Neural progenitor cell (in vitro differentiated cells): ENCODE measurements around the gene DHX9. TPM values are rescaled to one million over a fixed set of nuclear protein-coding genes. Genes with fewer than 3 reads are reported as not detected.

Experiments used
- DNase-seq: peaks from one replicate; pipeline ENCODE4 v3.0.0-alpha.2; 2016; ENCODE audit warnings: low spot score
- H2AFZ ChIP-seq: fragments of 200-600 bp; sonication (generic); replicated peaks from 2 replicates; pipeline ENCODE4 v1.6.1; 2016; ENCODE audit warnings: antibody characterized with exemption
- H3F3A ChIP-seq: fragments of 200-600 bp; sonication (generic); 2 replicates; pipeline ENCODE4 v1.6.1; 2016; ENCODE audit warnings: antibody characterized with exemption, low read depth
- H3K27ac ChIP-seq: fragments of 200-600 bp; sonication (generic); 2 replicates; pipeline ENCODE4 v1.5.1; 2016; ENCODE audit warnings: mild to moderate bottlenecking
- H3K27me3 ChIP-seq: fragments of 200-600 bp; sonication (generic); 2 replicates; pipeline ENCODE4 v1.6.1; 2016; ENCODE audit warnings: mild to moderate bottlenecking, moderate library complexity
- H3K36me3 ChIP-seq: fragments of 200-600 bp; sonication (generic); 2 replicates; pipeline ENCODE4 v1.5.1; 2016
- H3K4me1 ChIP-seq: fragments of 200-600 bp; sonication (generic); 2 replicates; pipeline ENCODE4 v1.6.1; 2016; ENCODE audit warnings: mixed run types
- H3K4me2 ChIP-seq: fragments of 200-600 bp; sonication (generic); 2 replicates; pipeline ENCODE4 v1.6.1; 2016
- H3K4me3 ChIP-seq: fragments of 200-600 bp; sonication (generic); 2 replicates; pipeline ENCODE4 v1.5.1; 2016
- H3K79me2 ChIP-seq: fragments of 200-600 bp; sonication (generic); 2 replicates; pipeline ENCODE4 v1.6.1; 2016; ENCODE audit warnings: low read depth
- H3K9ac ChIP-seq: fragments of 200-600 bp; sonication (generic); 2 replicates; pipeline ENCODE4 v1.6.1; 2016
- H3K9me3 ChIP-seq: fragments of 200-600 bp; sonication (generic); 2 replicates; pipeline ENCODE4 v1.5.1; 2016; ENCODE audit warnings: low read depth
- H4K20me1 ChIP-seq: fragments of 200-600 bp; sonication (generic); 2 replicates; pipeline ENCODE4 v1.6.1; 2016; ENCODE audit warnings: low read depth
- H3K27ac Mint-ChIP-seq: 3 replicates; pipeline ENCODE4 v1.8.0; 2021; ENCODE audit warnings: mixed read lengths
- H3K27me3 Mint-ChIP-seq: 2 replicates; pipeline ENCODE4 v1.8.0; 2022; ENCODE audit warnings: low read depth, mild to moderate bottlenecking, inconsistent platforms, moderate library complexity, mixed read lengths; ENCODE audit not compliant: insufficient read depth
- H3K36me3 Mint-ChIP-seq: 3 replicates; pipeline ENCODE4 v1.8.0; 2021; ENCODE audit warnings: mixed read lengths
- H3K4me1 Mint-ChIP-seq: 3 replicates; pipeline ENCODE4 v1.8.0; 2021; ENCODE audit warnings: mixed read lengths
- H3K4me3 Mint-ChIP-seq: 3 replicates; pipeline ENCODE4 v1.8.0; 2021; ENCODE audit warnings: mild to moderate bottlenecking, moderate library complexity, mixed read lengths
- H3K9me3 Mint-ChIP-seq: 3 replicates; pipeline ENCODE4 v1.8.0; 2020; ENCODE audit warnings: mixed read lengths
- CTCF ChIP-seq: fragments of 200-600 bp; sonication (generic); IDR thresholded peaks from 2 replicates; pipeline ENCODE4 v1.5.1; 2017; ENCODE audit warnings: antibody characterized with exemption, mild to moderate bottlenecking
- EZH2 ChIP-seq: fragments of 200-600 bp; sonication (generic); IDR thresholded peaks from 2 replicates; pipeline ENCODE4 v1.6.1; 2017; ENCODE audit warnings: antibody characterized with exemption, mild to moderate bottlenecking, moderate library complexity
- EZH2phosphoT487 ChIP-seq: fragments of 200-600 bp; sonication (generic); IDR thresholded peaks from 2 replicates; pipeline ENCODE4 v1.6.1; 2017; ENCODE audit warnings: antibody characterized with exemption
- total RNA-seq: library from RNA; depleted of rRNA; stranded (reverse); fragments of >200 nt; gene quantifications from 2 replicates; pipeline ENCODE4 v1.2.3, GENCODE V29; 2015; ENCODE audit warnings: low replicate concordance

DHX9 gene
- total RNA-seq, 1 donor from 2014 or later = 400 TPM

GRCh38 chr1:182886985-182887384 lies 47.8 kb downstream of the DHX9 start:
- H3K27me3 Mint-ChIP-seq = no peaks in the 10 kb centered on the region
- Histone ChIP-seq H3K9me3 (no peaks in the 10 kb centered on the region), H3K27ac (no peak overlapping the region), H3K36me3 (peaks cover 45% of the 10 kb centered on the region), H3K79me2 (peaks cover 4% of the 10 kb centered on the region), H3K4me1 (no peaks in the 10 kb centered on the region), H3K9ac (no peak overlapping the region), H3K4me2 (no peak overlapping the region), H3F3A (peaks cover 90% of the 10 kb centered on the region), H3K4me3 (no peak overlapping the region), H3K27me3 (no peaks in the 10 kb centered on the region), H4K20me1 (peaks cover 37% of the 10 kb centered on the region), H2AFZ (no peak overlapping the region)
- no peaks in the 10 kb centered on the region for H3K9me3 Mint-ChIP-seq
- peaks cover 48% of the 10 kb centered on the region for H3K36me3 Mint-ChIP-seq
- H3K27ac Mint-ChIP-seq = no peak overlapping the region
- H3K4me1 Mint-ChIP-seq = no peaks in the 10 kb centered on the region
- H3K4me3 Mint-ChIP-seq = no peak overlapping the region
- no peak for TF ChIP-seq EZH2phosphoT487
- no peak for TF ChIP-seq CTCF
- no peak for TF ChIP-seq EZH2
- no peak for DNase-seq

- no peaks in the 10 kb centered on the region for H3K79me2 ChIP-seq
- peaks cover 36% of the 10 kb centered on the region for H3K36me3 Mint-ChIP-seq
- no peak overlapping the region for H3K4me3 ChIP-seq
- H3K27ac ChIP-seq = peak overlapping the region; percentile 74
- TF ChIP-seq CTCF (no peak), EZH2 (no peak), EZH2phosphoT487 (no peak)
- no peak overlapping the region for H2AFZ ChIP-seq
- peaks cover 2% of the 10 kb centered on the region for H3K27me3 Mint-ChIP-seq
- H3K36me3 ChIP-seq = peaks cover 29% of the 10 kb centered on the region
- H3K27me3 ChIP-seq = no peaks in the 10 kb centered on the region
- no peak overlapping the region for H3K4me2 ChIP-seq
- peaks cover 7% of the 10 kb centered on the region for H3K9me3 Mint-ChIP-seq
- no peaks in the 10 kb centered on the region for H3K4me1 Mint-ChIP-seq
- H3K4me1 ChIP-seq = no peaks in the 10 kb centered on the region
- no peak for DNase-seq
- no peak overlapping the region for H3K9ac ChIP-seq
- no peaks in the 10 kb centered on the region for H3K9me3 ChIP-seq
- no peak overlapping the region for H3K27ac Mint-ChIP-seq
- H4K20me1 ChIP-seq = peaks cover 24% of the 10 kb centered on the region
- H3K4me3 Mint-ChIP-seq = no peak overlapping the region
- peaks cover 74% of the 10 kb centered on the region for H3F3A ChIP-seq
Measured at GRCh38 chr1:182888736-182889531, 49.8 kb downstream of the DHX9 start.

- no peaks in the 10 kb centered on the region for H3K79me2 ChIP-seq
- DNase-seq = no peak
- peak overlapping the region; percentile 54 for H3K27ac ChIP-seq
- H3K4me1 Mint-ChIP-seq = no peaks in the 10 kb centered on the region
- no peak overlapping the region for H2AFZ ChIP-seq
- H3K27me3 ChIP-seq = no peaks in the 10 kb centered on the region
- H4K20me1 ChIP-seq = peaks cover 21% of the 10 kb centered on the region
- no peak overlapping the region for H3K4me3 Mint-ChIP-seq
- peaks cover 19% of the 10 kb centered on the region for H3K36me3 ChIP-seq
- peaks cover 2% of the 10 kb centered on the region for H3K27me3 Mint-ChIP-seq
- peaks cover 34% of the 10 kb centered on the region for H3K36me3 Mint-ChIP-seq
- H3K4me2 ChIP-seq = no peak overlapping the region
- H3F3A ChIP-seq = peaks cover 63% of the 10 kb centered on the region
- no peak for TF ChIP-seq EZH2
- no peak for TF ChIP-seq EZH2phosphoT487
- no peak for TF ChIP-seq CTCF
- H3K27ac Mint-ChIP-seq = no peak overlapping the region
- no peaks in the 10 kb centered on the region for H3K9me3 ChIP-seq
- no peak overlapping the region for H3K4me3 ChIP-seq
- H3K9ac ChIP-seq = no peak overlapping the region
- no peaks in the 10 kb centered on the region for H3K4me1 ChIP-seq
- peaks cover 13% of the 10 kb centered on the region for H3K9me3 Mint-ChIP-seq
Measured at GRCh38 chr1:182889997-182890396, 50.9 kb downstream of the DHX9 start.
